Subcutaneous adipose tissue (tissue), 4 donors: ENCODE data around the gene SLC51B. TPM values are rescaled to one million over a fixed set of nuclear protein-coding genes. Genes with fewer than 3 reads are reported as not detected.

Source experiments
- CTCF ChIP-seq: fragments of 450-650 bp; IDR thresholded peaks from one replicate; pipeline ENCODE4 v1.5.1; 2016; ENCODE audit warnings: low read depth, mild to moderate bottlenecking, control low read depth, antibody characterized with exemption, moderate library complexity
- total RNA-seq, 4 donors: library from RNA; depleted of rRNA; stranded (reverse); fragments of >200 nt; gene quantifications; one replicate each; pipeline ENCODE4 v1.1.0, GENCODE V29; 2016

SLC51B gene
- total RNA-seq, 4 donors from 2014 or later = not detected

DNA sequence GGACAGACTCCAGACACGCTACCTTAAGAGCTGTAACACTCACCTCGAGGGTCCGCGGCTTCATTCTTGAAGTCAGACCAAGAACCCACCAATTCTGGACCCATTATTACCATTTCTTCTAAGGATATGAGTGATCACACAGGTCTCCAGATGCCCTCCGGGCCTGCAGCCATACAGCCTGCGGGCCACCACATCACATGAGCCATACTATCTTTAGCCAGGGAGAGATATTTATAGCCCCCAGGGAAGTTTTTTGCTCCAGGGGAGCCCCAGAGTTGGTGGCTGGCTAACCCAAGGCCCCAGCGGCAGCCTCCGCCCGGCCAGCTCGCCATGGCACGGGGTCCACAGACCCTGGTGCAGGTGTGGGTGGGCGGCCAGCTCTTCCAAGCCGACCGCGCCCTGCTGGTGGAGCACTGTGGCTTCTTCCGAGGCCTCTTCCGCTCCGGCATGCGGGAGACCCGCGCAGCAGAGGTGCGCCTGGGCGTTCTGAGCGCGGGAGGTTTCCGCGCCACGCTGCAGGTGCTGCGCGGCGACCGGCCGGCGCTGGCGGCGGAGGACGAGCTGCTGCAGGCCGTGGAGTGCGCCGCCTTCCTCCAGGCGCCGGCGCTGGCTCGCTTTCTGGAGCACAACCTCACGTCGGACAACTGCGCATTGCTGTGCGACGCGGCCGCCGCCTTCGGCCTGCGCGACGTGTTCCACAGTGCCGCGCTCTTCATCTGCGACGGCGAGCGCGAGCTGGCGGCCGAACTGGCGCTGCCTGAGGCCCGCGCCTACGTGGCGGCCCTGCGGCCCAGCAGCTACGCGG is 31.5 kb downstream of the SLC51B start, which contains the start of gene KBTBD13:
KBTBD13 (plus strand) TSS at position 261 of the 805 bp plus-strand sequence; CDS start at position 331, 70 bp downstream.
- no peak for TF ChIP-seq CTCF

GRCh38 chr15:65077291-65077980 is 32.2 kb downstream of the SLC51B start:
- TF ChIP-seq CTCF = no peak

- TF ChIP-seq CTCF = no peak
Measured at GRCh38 chr15:65077981-65078352, 32.8 kb downstream of the SLC51B start.

DNA sequence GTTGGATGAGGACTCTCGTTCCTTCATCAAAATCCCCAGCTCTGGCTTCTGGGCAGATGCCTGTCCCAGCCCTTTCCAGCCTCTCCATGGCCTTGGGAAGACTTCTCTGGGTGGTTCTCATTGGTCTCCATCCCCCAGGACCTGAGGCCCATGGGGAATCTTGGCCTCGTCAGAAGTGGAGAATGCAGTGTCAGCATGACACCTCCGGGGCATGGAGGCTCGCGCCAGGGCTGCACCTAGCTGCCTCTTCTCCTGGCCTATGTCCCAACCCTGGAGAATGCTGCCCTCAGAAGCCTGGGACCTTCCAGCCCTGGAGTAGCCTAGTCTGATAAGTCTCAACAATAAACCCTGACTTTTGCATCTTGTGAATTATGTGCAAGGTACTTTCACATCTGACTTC is 34.4 kb downstream of the SLC51B start:
- TF ChIP-seq CTCF = no peak

- TF ChIP-seq CTCF = no peak
Measured at GRCh38 chr15:65081270-65081669, 36.1 kb downstream of the SLC51B start.

DNA sequence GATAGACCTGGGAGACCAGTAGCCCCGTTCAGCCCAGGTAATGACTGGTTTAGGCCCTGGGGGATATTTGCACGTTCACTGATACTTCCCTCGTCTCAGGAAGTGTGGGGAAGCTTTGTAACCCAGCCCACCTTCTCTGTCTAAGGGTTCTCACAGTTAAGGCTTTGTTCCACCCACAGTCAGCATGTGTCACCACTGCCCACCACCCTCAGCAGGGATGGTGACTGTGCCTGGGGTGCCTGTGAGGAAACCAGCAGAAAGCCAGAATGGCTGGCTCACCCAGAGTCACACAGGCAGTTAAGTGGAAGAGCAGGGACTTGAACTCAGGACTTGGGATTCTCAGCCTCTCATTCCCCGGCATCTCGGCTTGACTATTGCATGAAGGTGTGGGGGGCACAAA is 36.6 kb downstream of the SLC51B start:
- TF ChIP-seq CTCF = no peak

- no peak for TF ChIP-seq CTCF
Measured at GRCh38 chr15:65082303-65082953, 37.2 kb downstream of the SLC51B start.
